ENCODE results near the gene IBA57.

DNA sequence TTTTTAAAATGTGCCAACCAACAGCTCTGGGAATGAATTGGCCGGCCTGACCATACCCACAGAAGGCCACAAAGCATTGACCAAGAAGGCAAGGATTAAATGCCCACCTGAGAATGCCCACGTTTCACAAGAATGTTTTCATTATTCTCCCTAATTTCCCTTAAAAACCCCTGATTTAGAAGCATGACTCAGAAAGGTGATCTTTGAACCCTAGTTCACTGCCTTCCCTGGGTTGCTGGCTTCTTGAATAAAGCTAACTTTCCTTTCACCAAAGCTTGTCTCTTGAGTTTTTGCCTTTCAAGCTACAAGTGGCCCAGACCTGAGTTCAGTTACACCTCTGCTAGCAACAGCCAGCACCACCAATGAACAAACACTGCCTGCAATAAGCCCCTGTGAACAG, 42.1 kb upstream of the IBA57 start:
- TF ChIP-seq, protein P1, sequence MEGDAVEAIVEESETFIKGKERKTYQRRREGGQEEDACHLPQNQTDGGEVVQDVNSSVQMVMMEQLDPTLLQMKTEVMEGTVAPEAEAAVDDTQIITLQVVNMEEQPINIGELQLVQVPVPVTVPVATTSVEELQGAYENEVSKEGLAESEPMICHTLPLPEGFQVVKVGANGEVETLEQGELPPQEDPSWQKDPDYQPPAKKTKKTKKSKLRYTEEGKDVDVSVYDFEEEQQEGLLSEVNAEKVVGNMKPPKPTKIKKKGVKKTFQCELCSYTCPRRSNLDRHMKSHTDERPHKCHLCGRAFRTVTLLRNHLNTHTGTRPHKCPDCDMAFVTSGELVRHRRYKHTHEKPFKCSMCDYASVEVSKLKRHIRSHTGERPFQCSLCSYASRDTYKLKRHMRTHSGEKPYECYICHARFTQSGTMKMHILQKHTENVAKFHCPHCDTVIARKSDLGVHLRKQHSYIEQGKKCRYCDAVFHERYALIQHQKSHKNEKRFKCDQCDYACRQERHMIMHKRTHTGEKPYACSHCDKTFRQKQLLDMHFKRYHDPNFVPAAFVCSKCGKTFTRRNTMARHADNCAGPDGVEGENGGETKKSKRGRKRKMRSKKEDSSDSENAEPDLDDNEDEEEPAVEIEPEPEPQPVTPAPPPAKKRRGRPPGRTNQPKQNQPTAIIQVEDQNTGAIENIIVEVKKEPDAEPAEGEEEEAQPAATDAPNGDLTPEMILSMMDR (IDR thresholded peaks at IDR 0.05): no peak
- no peak for TF ChIP-seq POLR2A (IDR thresholded peaks at IDR 0.05)
